HepG2 (cell line): Measurements from ENCODE around the gene MIA.

Experiments
- AFF4 ChIP-seq: sonication (generic); formaldehyde crosslinking; IDR thresholded peaks from 2 replicates; pipeline ENCODE4 v1.4.0; 2020; ENCODE audit warnings: missing genetic modification reagents
- BHLHE40 ChIP-seq: IDR thresholded peaks from 2 replicates; pipeline ENCODE4 v1.6.1; 2011; ENCODE audit warnings: low read length, improper control_type of control experiment
- CHCHD3 ChIP-seq: sonication (generic); formaldehyde crosslinking; IDR thresholded peaks from 2 replicates; pipeline ENCODE4 v1.8.0; 2022; ENCODE audit warnings: mild to moderate bottlenecking, missing genetic modification reagents, moderate library complexity
- CHD2 ChIP-seq: IDR thresholded peaks from 2 replicates; pipeline ENCODE4 v1.6.1; 2011; ENCODE audit warnings: low read depth, low read length, improper control_type of control experiment
- ETV6 ChIP-seq: sonication (generic); formaldehyde crosslinking; conservative IDR thresholded peaks from 2 replicates; pipeline ENCODE4 v1.4.0; 2020; ENCODE audit warnings: missing genetic modification reagents
- FOXJ3 ChIP-seq: sonication (generic); formaldehyde crosslinking; IDR thresholded peaks from 2 replicates; pipeline ENCODE4 v1.4.0; 2020; ENCODE audit warnings: missing genetic modification reagents, mild to moderate bottlenecking, borderline replicate concordance
- HOXA7 ChIP-seq: sonication (generic); formaldehyde crosslinking; IDR thresholded peaks from 2 replicates; pipeline ENCODE4 v1.8.1; 2022; ENCODE audit warnings: mild to moderate bottlenecking, missing genetic modification reagents, moderate library complexity
- NBN ChIP-seq: fragments of 450-650 bp; conservative IDR thresholded peaks from 2 replicates; pipeline ENCODE4 v1.6.1; 2017
- PLSCR1 ChIP-seq: sonication (generic); formaldehyde crosslinking; IDR thresholded peaks from 2 replicates; pipeline ENCODE4 v1.5.0; 2020; ENCODE audit warnings: missing genetic modification reagents, mild to moderate bottlenecking, borderline replicate concordance
- TP53 ChIP-seq: sonication (generic); formaldehyde crosslinking; conservative IDR thresholded peaks from 2 replicates; pipeline ENCODE4 v1.4.0; 2020; ENCODE audit warnings: missing genetic modification reagents
- ZBTB7A ChIP-seq: sonication (generic); formaldehyde crosslinking; IDR thresholded peaks from 2 replicates; pipeline ENCODE4 v1.8.0; 2022; ENCODE audit warnings: mild to moderate bottlenecking, missing genetic modification reagents

GRCh38 chr19:40745402-40745780, 29.9 kb upstream of the MIA start:
- TF ChIP-seq ETV6 (CRISPR knock-in tag) (no peak), CHCHD3 (no peak), HOXA7 (CRISPR knock-in tag) (no peak), AFF4 (CRISPR knock-in tag) (no peak), TP53 (CRISPR knock-in tag) (no peak), CHD2 (no peak), PLSCR1 (no peak), ZBTB7A (CRISPR knock-in tag) (no peak), NBN (no peak), FOXJ3 (no peak), BHLHE40 (no peak)
